HepG2 (cell line): ENCODE results near the gene CDKN1C. TPM values are rescaled to one million over a fixed set of nuclear protein-coding genes. Genes with fewer than 3 reads are reported as not detected.

Experiments
- AFF4 ChIP-seq: sonication (generic); formaldehyde crosslinking; IDR thresholded peaks from 2 replicates; pipeline ENCODE4 v1.4.0; 2020; ENCODE audit warnings: missing genetic modification reagents
- ARID5B ChIP-seq: IDR thresholded peaks from 2 replicates; pipeline ENCODE4 v1.4.0; 2020; ENCODE audit warnings: mild to moderate bottlenecking, missing genetic modification reagents
- BRD4 ChIP-seq: sonication (generic); formaldehyde crosslinking; IDR thresholded peaks from 2 replicates; pipeline ENCODE4 v1.4.0; 2020; ENCODE audit warnings: missing genetic modification reagents
- SPEN ChIP-seq: sonication (generic); formaldehyde crosslinking; IDR thresholded peaks from 2 replicates; pipeline ENCODE4 v1.5.1; 2020; ENCODE audit warnings: low read depth, mild to moderate bottlenecking, missing genetic modification reagents
- ZNF646 ChIP-seq: sonication (generic); formaldehyde crosslinking; IDR thresholded peaks from 2 replicates; pipeline ENCODE4 v1.9.0; 2021; ENCODE audit warnings: mild to moderate bottlenecking, missing genetic modification reagents
- ZSCAN21 ChIP-seq: sonication (generic); formaldehyde crosslinking; IDR thresholded peaks from 2 replicates; pipeline ENCODE4 v1.8.0; 2022; ENCODE audit warnings: mild to moderate bottlenecking, missing genetic modification reagents, moderate library complexity, borderline replicate concordance
- polyA plus RNA-seq, 8 experiments: library from polyadenylated mRNA; depleted of rRNA in 3 of 8; stranded (reverse) in 7 of 8; unstranded in 1 of 8; fragments of >200 nt; fragmentation: Illumina TruSeq in 4 of 8; extraction: Trizol in 4 of 8; gene quantifications; 2 replicates each; pipeline versions ENCODE4 v1.2.1 to v1.2.3, GENCODE V29; 2011 to 2016; ENCODE audit warnings: low read depth in 4 of 8, missing spikeins in 1 of 8, mixed read lengths in 1 of 8; ENCODE audit not compliant: insufficient read depth in 1 of 8
- total RNA-seq, 5 experiments: library from RNA; depleted of rRNA; stranded (reverse); fragments of >200 nt; fragmentation: Illumina TruSeq; extraction: Trizol; gene quantifications; 2 replicates each; pipeline ENCODE4 v1.2.3, GENCODE V29; 2016; ENCODE audit warnings: low read depth in 1 of 5

The CDKN1C gene
- total and polyA plus RNA-seq, 2 of the 13 experiments (the other 11 are each of a cell fraction or from before 2014, with no cell fraction given) = not detected

GRCh38 chr11:2891326-2892214 lies 6.0 kb upstream of the CDKN1C start (continued):
- 0 out of 2 replicates have a peak, but pooled peaks have one; percentile 13 for TF ChIP-seq ARID5B (CRISPR knock-in tag)
- TF ChIP-seq AFF4 (CRISPR knock-in tag) = no peak
- no peak for TF ChIP-seq ZNF646
- peak; percentile 38; the same call in 1 of the 2 replicates for TF ChIP-seq SPEN
- no peak for TF ChIP-seq ZSCAN21
- TF ChIP-seq BRD4 (CRISPR knock-in tag) = no peak
